Liver (tissue), 9 donors: ENCODE data around the gene IKZF4. TPM values are rescaled to one million over a fixed set of nuclear protein-coding genes. Genes with fewer than 3 reads are reported as not detected.
"Not testable (repeated sequence)": the region's sequence is repeated elsewhere in the genome, so short reads cannot be mapped to it uniquely, and the experiment has no call there.

Source experiments
- DNase-seq: peaks from one replicate; pipeline ENCODE4 v3.0.0-alpha.2; 2017; ENCODE audit warnings: low spot score
- H3K27ac ChIP-seq, 2 donors: one replicate each; pipeline ENCODE4 v1.7.0; 2013; ENCODE audit warnings: inconsistent platforms in 2 of 2, low read length in 2 of 2, control low read depth in 1 of 2, low read depth in 1 of 2, mild to moderate bottlenecking in 1 of 2
- H3K27me3 ChIP-seq, 4 donors: one replicate each; pipeline versions ENCODE4 v1.6.1 to v1.7.0; 2013; ENCODE audit warnings: low read length in 3 of 4, inconsistent platforms in 1 of 4, mild to moderate bottlenecking in 1 of 4, moderate library complexity in 1 of 4; ENCODE audit not compliant: control insufficient read depth in 4 of 4, insufficient read depth in 4 of 4
- H3K36me3 ChIP-seq, 4 donors: one replicate each; pipeline versions ENCODE4 v1.6.1 to v1.7.0; 2013; ENCODE audit warnings: low read length in 3 of 4, mild to moderate bottlenecking in 3 of 4, low read depth in 1 of 4, moderate library complexity in 1 of 4; ENCODE audit not compliant: control insufficient read depth in 4 of 4, insufficient read depth in 3 of 4
- H3K4me1 ChIP-seq, 4 donors: one replicate each; pipeline versions ENCODE4 v1.6.1 to v1.7.0; 2013; ENCODE audit warnings: low read length in 3 of 4, mild to moderate bottlenecking in 3 of 4, moderate library complexity in 1 of 4; ENCODE audit not compliant: control insufficient read depth in 4 of 4, insufficient read depth in 4 of 4
- H3K4me3 ChIP-seq, 3 donors: one replicate each; pipeline versions ENCODE4 v1.6.1 to v1.7.0; 2013; ENCODE audit warnings: low read length in 3 of 3, control low read depth in 1 of 3, low read depth in 1 of 3, mild to moderate bottlenecking in 1 of 3
- H3K9ac ChIP-seq, 2 donors: one replicate each; pipeline ENCODE4 v1.7.0; 2013; ENCODE audit warnings: low read length in 2 of 2, mild to moderate bottlenecking in 2 of 2, moderate library complexity in 2 of 2, control low read depth in 1 of 2, low read depth in 1 of 2
- H3K9me3 ChIP-seq, 4 donors: one replicate each; pipeline versions ENCODE4 v1.6.1 to v1.7.0; 2013; ENCODE audit warnings: low read length in 3 of 4; ENCODE audit not compliant: control insufficient read depth in 4 of 4
- ATF3 ChIP-seq: IDR thresholded peaks from 2 replicates; pipeline ENCODE4 v1.6.1; 2016; ENCODE audit warnings: antibody characterized with exemption
- CTCF ChIP-seq: fragments of 150-350 bp; IDR thresholded peaks from 2 replicates; pipeline ENCODE4 v1.5.1; 2017; ENCODE audit warnings: improper control_type of control experiment, low read depth, low read length; ENCODE audit not compliant: missing input control
- HNF4A ChIP-seq, 2 donors: conservative IDR thresholded peaks; 2 replicates each; pipeline ENCODE4 v1.6.1; 2016; ENCODE audit warnings: antibody characterized with exemption in 2 of 2, mild to moderate bottlenecking in 2 of 2
- HNF4G ChIP-seq: IDR thresholded peaks from 2 replicates; pipeline ENCODE4 v1.6.1; 2016; ENCODE audit warnings: antibody characterized with exemption
- JUND ChIP-seq, 2 donors: IDR thresholded peaks; 2 replicates each; pipeline ENCODE4 v1.6.1; 2016; ENCODE audit warnings: antibody characterized with exemption in 2 of 2
- MAX ChIP-seq: IDR thresholded peaks from 2 replicates; pipeline ENCODE4 v1.6.1; 2016; ENCODE audit warnings: antibody characterized with exemption
- RAD21 ChIP-seq, 2 donors: IDR thresholded peaks; 2 replicates each; pipeline ENCODE4 v1.6.1; 2016; ENCODE audit warnings: antibody characterized with exemption in 2 of 2, mild to moderate bottlenecking in 2 of 2
- REST ChIP-seq: IDR thresholded peaks from 2 replicates; pipeline ENCODE4 v1.6.1; 2016; ENCODE audit warnings: antibody characterized with exemption, mild to moderate bottlenecking
- RXRA ChIP-seq, 2 donors: IDR thresholded peaks; 2 replicates each; pipeline ENCODE4 v1.6.1; 2017 to 2018; ENCODE audit warnings: antibody characterized with exemption in 2 of 2, mild to moderate bottlenecking in 1 of 2
- SP1 ChIP-seq: IDR thresholded peaks from 2 replicates; pipeline ENCODE4 v1.6.1; 2018; ENCODE audit warnings: antibody characterized with exemption, mild to moderate bottlenecking
- YY1 ChIP-seq: IDR thresholded peaks from 2 replicates; pipeline ENCODE4 v1.6.1; 2016; ENCODE audit warnings: antibody characterized with exemption, mild to moderate bottlenecking
- WGBS: extraction: QIAGEN DNeasy Blood & Tissue Kit; methylation state at CpG from one replicate; pipeline ENCODE4 v1.1.7; 2013; 5-methylcytosine and 5-hydroxymethylcytosine counted together
- polyA plus RNA-seq, 2 donors: library from polyadenylated mRNA; stranded (reverse) in 1 of 2; unstranded in 1 of 2; fragments of 200-250 nt in 1 of 2; fragments of >200 nt in 1 of 2; fragmentation: Nextera tagmentation in 1 of 2; extraction: Ambion mirVana in 1 of 2; gene quantifications; one replicate each; pipeline versions ENCODE4 v1.2.1 to v1.2.3, GENCODE V29; 2013 to 2015
- total RNA-seq, 2 donors: library from RNA; depleted of rRNA; stranded (reverse); fragments of >200 nt; gene quantifications; one replicate each; pipeline ENCODE4 v1.2.3, GENCODE V29; 2014
- donor health status: healthy.
- donor health status: healthy.
- donor health status: healthy.
- donor health status: healthy.
- donor health status: healthy.

IKZF4 gene
- total and polyA plus RNA-seq, 4 donors = 0.47 to 1.9 (median 0.75) TPM

GRCh38 chr12:56001487-56002100, 19.2 kb upstream of the IKZF4 start:
- DNase-seq = no peak
- peak overlapping the region; percentile 52 to 68 for H3K27ac ChIP-seq
- H3K4me1 ChIP-seq = peaks cover 7 to 31% (median 27%) of the 10 kb centered on the region in 4 donors
- no peak for TF ChIP-seq RAD21 (IDR thresholded peaks at IDR 0.05)
- peak; percentile 25 to 30 for TF ChIP-seq HNF4A (conservative IDR thresholded peaks at IDR 0.05)
- TF ChIP-seq SP1 = peak; percentile 8
- peaks cover 0 to 15% (median 11%) of the 10 kb centered on the region in 4 donors for H3K36me3 ChIP-seq
- no peaks in the 10 kb centered on the region for H3K9me3 ChIP-seq
- H3K27me3 ChIP-seq = no peaks in the 10 kb centered on the region
- no peak overlapping the region for H3K9ac ChIP-seq
- WGBS = 28% methylated on average over 7 of the region's 7 CpGs
- H3K4me3 ChIP-seq = peak overlapping the region in 2 of 3 donors; percentile 9 to 24

GRCh38 chr12:56003376-56003775, 17.5 kb upstream of the IKZF4 start:
- H3K4me3 ChIP-seq, H3K27me3 ChIP-seq, H3K9ac ChIP-seq, H3K27ac ChIP-seq, H3K9me3 ChIP-seq, DNase-seq: not testable (repeated sequence)
- 84% methylated on average over 5 of the region's 5 CpGs for WGBS
- Histone ChIP-seq H3K36me3 (peaks cover 0 to 15% (median 11%) of the 10 kb centered on the region in 4 donors), H3K4me1 (peaks cover 6 to 30% (median 21%) of the 10 kb centered on the region in 4 donors)

- no peak overlapping the region for H3K4me3 ChIP-seq
- no peak for TF ChIP-seq YY1
- no peak for TF ChIP-seq SP1
- no peak for TF ChIP-seq CTCF
- TF ChIP-seq MAX = no peak
- TF ChIP-seq JUND (IDR thresholded peaks at IDR 0.05) = no peak
- TF ChIP-seq RAD21 (IDR thresholded peaks at IDR 0.05) = no peak
- TF ChIP-seq HNF4G = no peak
- TF ChIP-seq RXRA (IDR thresholded peaks at IDR 0.05) = no peak
- no peak for TF ChIP-seq HNF4A (conservative IDR thresholded peaks at IDR 0.05)
- no peak for TF ChIP-seq REST
- no peak for TF ChIP-seq ATF3
- peaks cover 3 to 23% (median 15%) of the 10 kb centered on the region in 4 donors for H3K4me1 ChIP-seq
- no peak overlapping the region for H3K9ac ChIP-seq
- no peak for DNase-seq
- 96% methylated on average over 10 of the region's 10 CpGs for WGBS
- H3K27ac ChIP-seq = no peak overlapping the region
- H3K36me3 ChIP-seq = peaks cover 0 to 15% (median 11%) of the 10 kb centered on the region in 4 donors
- H3K27me3 ChIP-seq = no peaks in the 10 kb centered on the region
- no peaks in the 10 kb centered on the region for H3K9me3 ChIP-seq
Measured at GRCh38 chr12:56004211-56004610, 16.6 kb upstream of the IKZF4 start.
